Measurements from ENCODE around the gene CTSD.
"Not testable (repeated sequence)": the region's sequence is repeated elsewhere in the genome, so short reads cannot be mapped to it uniquely, and the experiment has no call there.

The CTSD gene

GRCh38 chr11:1763796-1764661, at the start of gene CTSD:
Gene CTSD, minus strand, starts transcription at chr11:1763927. Its CDS starts 68 bp downstream, at chr11:1763859.
- DNase-seq = peak; percentile 95

- not testable (repeated sequence) for DNase-seq
Observed at GRCh38 chr11:1813356-1813755, 49.6 kb upstream of the CTSD start.

- no peak for DNase-seq
Observed at GRCh38 chr11:1812801-1813200, 49.1 kb upstream of the CTSD start.

- no peak for DNase-seq
Observed at GRCh38 chr11:1812274-1812673, 48.5 kb upstream of the CTSD start.

GRCh38 chr11:1810761-1811160, 47.0 kb upstream of the CTSD start:
- no peak for DNase-seq

- no peak for DNase-seq
Observed at GRCh38 chr11:1807264-1807995, 43.7 kb upstream of the CTSD start.

GRCh38 chr11:1805525-1805924, 41.8 kb upstream of the CTSD start:
- DNase-seq = no peak

- DNase-seq = not testable (repeated sequence)
Observed at GRCh38 chr11:1803835-1804519, 40.2 kb upstream of the CTSD start.

GRCh38 chr11:1803246-1803645, 39.5 kb upstream of the CTSD start:
- no peak for DNase-seq

GRCh38 chr11:1797391-1798125, 33.8 kb upstream of the CTSD start:
- DNase-seq = no peak

GRCh38 chr11:1796413-1797011, 32.8 kb upstream of the CTSD start:
- DNase-seq = no peak

- peak; percentile 22 for DNase-seq
Observed at GRCh38 chr11:1793081-1793480, 29.4 kb upstream of the CTSD start.

- no peak for DNase-seq
Observed at GRCh38 chr11:1792461-1792860, 28.7 kb upstream of the CTSD start.

GRCh38 chr11:1791912-1792311, 28.2 kb upstream of the CTSD start:
- DNase-seq = no peak

GRCh38 chr11:1786466-1786865, 22.7 kb upstream of the CTSD start:
- no peak for DNase-seq

- peak; percentile 84 for DNase-seq
Observed at GRCh38 chr11:1785749-1786413, 22.2 kb upstream of the CTSD start.

GRCh38 chr11:1784761-1785650, 21.3 kb upstream of the CTSD start:
- DNase-seq = no peak

GRCh38 chr11:1783725-1784529, 20.2 kb upstream of the CTSD start:
- DNase-seq = no peak

- no peak for DNase-seq
Observed at GRCh38 chr11:1782831-1783724, 19.4 kb upstream of the CTSD start.

Data from eye (tissue), 1 donor.